H1 (cell line): Measurements from ENCODE around the gene RAB25. TPM values are rescaled to one million over a fixed set of nuclear protein-coding genes. Genes with fewer than 3 reads are reported as not detected.

Source experiments
- CTCF ChIA-PET: fragments of 300-600 bp; sonication (Branson Sonifier 250); formaldehyde crosslinking; loops from one replicate; lab custom pipeline; 2021; ENCODE audit not compliant: partially characterized antibody; lab: Charles Lee
- POLR2A ChIA-PET: fragments of 300-600 bp; sonication (Branson Sonifier 250); formaldehyde crosslinking; loops from one replicate; lab custom pipeline; 2021; ENCODE audit warnings: inconsistent platforms; ENCODE audit not compliant: partially characterized antibody; lab: Charles Lee
- DNase-seq, 2 experiments: peaks; one replicate each; pipeline versions ENCODE4 v3.0.0 to v3.0.0-alpha.2; 2010 to 2022; ENCODE audit warnings: low spot score in 2 of 2, low read depth in 1 of 2, mixed read lengths in 1 of 2
- FAIRE-seq: peaks from 2 replicates; lab custom pipeline; 2011; peaks lifted over from hg19 to GRCh38; lab: Jason Lieb, UNC
- H2AFZ ChIP-seq: 2 replicates; pipeline ENCODE4 v1.8.1; 2012; ENCODE audit warnings: low read length, inconsistent platforms
- H2AK5ac ChIP-seq: 2 replicates; pipeline ENCODE4 v1.6.1; 2013; ENCODE audit warnings: low read depth, low read length
- H2BK120ac ChIP-seq: replicated peaks from 2 replicates; pipeline ENCODE3; 2013; ENCODE audit warnings: low read depth, low read length, inconsistent platforms
- H2BK12ac ChIP-seq: 2 replicates; pipeline ENCODE4 v1.6.1; 2013; ENCODE audit warnings: low read depth, low read length
- H2BK15ac ChIP-seq: 2 replicates; pipeline ENCODE4 v1.6.1; 2013; ENCODE audit warnings: low read length
- H2BK20ac ChIP-seq: 2 replicates; pipeline ENCODE4 v1.6.1; 2013; ENCODE audit warnings: low read length
- H2BK5ac ChIP-seq: 2 replicates; pipeline ENCODE4 v1.6.1; 2013; ENCODE audit warnings: low read depth, low read length
- H3K14ac ChIP-seq: 2 replicates; pipeline ENCODE4 v1.6.1; 2013; ENCODE audit warnings: inconsistent platforms; ENCODE audit not compliant: insufficient read length
- H3K18ac ChIP-seq: 2 replicates; pipeline ENCODE4 v1.6.1; 2013; ENCODE audit warnings: low read length; ENCODE audit errors: extremely low read depth
- H3K23ac ChIP-seq: 2 replicates; pipeline ENCODE4 v1.6.1; 2013; ENCODE audit warnings: inconsistent platforms; ENCODE audit not compliant: insufficient read length
- H3K23me2 ChIP-seq: 2 replicates; pipeline ENCODE4 v1.6.1; 2013; ENCODE audit warnings: low read depth, low read length
- H3K27ac ChIP-seq: 2 replicates; pipeline ENCODE4 v1.6.1; 2011; ENCODE audit warnings: low read depth, low read length, inconsistent platforms
- H3K27me3 ChIP-seq, 4 experiments: replicated peaks in 1 of 4; 1 replicate in 1 of 4; 2 replicates in 3 of 4; pipeline versions ENCODE4 v1.6.1 to v1.8.1; 2011 to 2013; ENCODE audit warnings: low read length in 3 of 4, mild to moderate bottlenecking in 3 of 4, inconsistent platforms in 2 of 4, mixed read lengths in 2 of 4, moderate library complexity in 1 of 4; ENCODE audit not compliant: control insufficient read depth in 3 of 4, insufficient read depth in 3 of 4; ENCODE audit errors: extremely low read depth in 1 of 4
- H3K36me3 ChIP-seq, 4 experiments: 2 replicates each; pipeline versions ENCODE4 v1.6.1 to v1.8.1; 2011 to 2013; ENCODE audit warnings: mild to moderate bottlenecking in 4 of 4, low read length in 3 of 4, moderate library complexity in 2 of 4, control low read depth in 1 of 4, inconsistent platforms in 1 of 4; ENCODE audit not compliant: insufficient read depth in 4 of 4, control insufficient read depth in 2 of 4
- H3K4ac ChIP-seq: replicated peaks from 2 replicates; pipeline ENCODE3; 2013; ENCODE audit warnings: low read length, low read depth, mixed read lengths, inconsistent platforms; ENCODE audit not compliant: insufficient read length
- H3K4me1 ChIP-seq, 4 experiments: replicated peaks in 1 of 4; 1 replicate in 1 of 4; 2 replicates in 3 of 4; pipeline versions ENCODE4 v1.6.1 to v1.8.1; 2011 to 2013; ENCODE audit warnings: low read length in 3 of 4, inconsistent platforms in 2 of 4, mixed read lengths in 1 of 4; ENCODE audit not compliant: insufficient read depth in 4 of 4, control insufficient read depth in 3 of 4
- H3K4me2 ChIP-seq, 2 experiments: 2 replicates each; pipeline versions ENCODE4 v1.6.1 to v1.8.1; 2011 to 2013; ENCODE audit warnings: low read depth in 2 of 2, low read length in 2 of 2, control low read depth in 1 of 2, inconsistent platforms in 1 of 2, mild to moderate bottlenecking in 1 of 2; ENCODE audit not compliant: insufficient read depth in 1 of 2
- H3K4me3 ChIP-seq, 4 experiments: fragments of 200-600, 300-600 bp in 1 of 4; sonication (generic), shearing (Covaris generic), sonication (Bioruptor Twin) in 1 of 4; 2 replicates each; pipeline versions ENCODE4 v1.5.1 to v1.8.1; 2011 to 2016; ENCODE audit warnings: low read length in 4 of 4, low read depth in 3 of 4, control low read depth in 2 of 4, inconsistent platforms in 2 of 4, mild to moderate bottlenecking in 2 of 4, mixed read lengths in 1 of 4, moderate library complexity in 1 of 4; ENCODE audit not compliant: insufficient read depth in 2 of 4; ENCODE audit errors: extremely low read depth in 1 of 4
- H3K56ac ChIP-seq: replicated peaks from 2 replicates; pipeline ENCODE3; 2013; ENCODE audit warnings: low read depth, mild to moderate bottlenecking, mixed read lengths, low read length, inconsistent platforms; ENCODE audit not compliant: insufficient read length
- H3K79me1 ChIP-seq: 2 replicates; pipeline ENCODE4 v1.6.1; 2013; ENCODE audit warnings: low read depth, low read length, control low read depth
- H3K79me2 ChIP-seq, 2 experiments: 2 replicates each; pipeline versions ENCODE4 v1.6.1 to v1.8.1; 2012 to 2013; ENCODE audit warnings: low read length in 2 of 2, mild to moderate bottlenecking in 2 of 2, inconsistent platforms in 1 of 2; ENCODE audit not compliant: insufficient read depth in 2 of 2, control insufficient read depth in 1 of 2
- H3K9ac ChIP-seq, 4 experiments: replicated peaks in 1 of 4; 1 replicate in 1 of 4; 2 replicates in 3 of 4; pipeline versions ENCODE4 v1.6.1 to v1.8.1; 2011 to 2013; ENCODE audit warnings: low read depth in 3 of 4, low read length in 3 of 4, control low read depth in 2 of 4, mild to moderate bottlenecking in 2 of 4, moderate library complexity in 2 of 4, inconsistent platforms in 1 of 4; ENCODE audit errors: extremely low read depth in 1 of 4
- H3K9me3 ChIP-seq, 2 experiments: 2 replicates each; pipeline versions ENCODE4 v1.6.1 to v1.8.1; 2012 to 2013; ENCODE audit warnings: mild to moderate bottlenecking in 2 of 2, moderate library complexity in 2 of 2, control low read depth in 1 of 2, inconsistent platforms in 1 of 2, low read depth in 1 of 2, low read length in 1 of 2, mixed read lengths in 1 of 2; ENCODE audit not compliant: insufficient read depth in 2 of 2
- H4K20me1 ChIP-seq, 2 experiments: replicated peaks in 1 of 2; 2 replicates each; pipeline versions ENCODE3 to v1.8.1; 2011 to 2013; ENCODE audit warnings: inconsistent platforms in 2 of 2, low read length in 2 of 2, mild to moderate bottlenecking in 1 of 2; ENCODE audit not compliant: insufficient read depth in 2 of 2, control insufficient read depth in 1 of 2
- H4K5ac ChIP-seq: 2 replicates; pipeline ENCODE4 v1.6.1; 2013; ENCODE audit warnings: low read length, low read depth, mixed read lengths, inconsistent platforms; ENCODE audit not compliant: insufficient read length
- H4K8ac ChIP-seq: 2 replicates; pipeline ENCODE4 v1.8.0; 2013; ENCODE audit warnings: mild to moderate bottlenecking, moderate library complexity, low read length, inconsistent platforms; ENCODE audit not compliant: insufficient read depth; ENCODE audit errors: extremely low read depth
- H4K91ac ChIP-seq: replicated peaks from 2 replicates; pipeline ENCODE3; 2013; ENCODE audit warnings: low read length, mixed read lengths, inconsistent platforms; ENCODE audit not compliant: insufficient read length
- BRCA1 ChIP-seq: IDR thresholded peaks from 2 replicates; pipeline ENCODE4 v1.6.1; 2012; ENCODE audit warnings: low read depth, low read length, improper control_type of control experiment
- CBX8 ChIP-seq: fragments of 300-800, 300-1000 bp; sonication (generic); IDR thresholded peaks from 2 replicates; pipeline ENCODE4 v1.7.1; 2016; ENCODE audit warnings: low read depth, low read length, borderline replicate concordance
- EP300 ChIP-seq, 2 experiments: IDR thresholded peaks; 1 replicate in 1 of 2; 2 replicates in 1 of 2; pipeline ENCODE4 v1.6.1; 2011 to 2012; ENCODE audit warnings: low read depth in 2 of 2, low read length in 2 of 2, mild to moderate bottlenecking in 2 of 2, borderline replicate concordance in 1 of 2, inconsistent platforms in 1 of 2, moderate library complexity in 1 of 2
- EZH2 ChIP-seq: fragments of 200-600 bp; sonication (generic); IDR thresholded peaks from 2 replicates; pipeline ENCODE4 v1.7.1; 2012; ENCODE audit warnings: low read depth, mild to moderate bottlenecking, moderate library complexity, low read length, inconsistent platforms; ENCODE audit not compliant: severe bottlenecking
- GABPA ChIP-seq: IDR thresholded peaks from 2 replicates; pipeline ENCODE4 v1.6.1; 2011; ENCODE audit warnings: mild to moderate bottlenecking, low read length, moderate library complexity, borderline replicate concordance; ENCODE audit not compliant: insufficient read depth
- HDAC2 ChIP-seq, 2 experiments: fragments of 300-600 bp in 1 of 2; sonication (generic) in 1 of 2; IDR thresholded peaks; 2 replicates each; pipeline ENCODE4 v1.6.1; 2011 to 2012; ENCODE audit warnings: low read depth in 2 of 2, low read length in 2 of 2, mild to moderate bottlenecking in 2 of 2, moderate library complexity in 2 of 2, borderline replicate concordance in 1 of 2, inconsistent platforms in 1 of 2
- POLR2A ChIP-seq, 2 experiments: IDR thresholded peaks; 1 replicate in 1 of 2; 2 replicates in 1 of 2; pipeline ENCODE4 v1.6.1; 2011; ENCODE audit warnings: low read depth in 2 of 2, low read length in 2 of 2, mild to moderate bottlenecking in 2 of 2; ENCODE audit errors: control extremely low read depth in 1 of 2
- POLR2AphosphoS5 ChIP-seq: IDR thresholded peaks from 2 replicates; pipeline ENCODE4 v1.6.1; 2011; ENCODE audit warnings: low read depth, low read length
- POU5F1 ChIP-seq: IDR thresholded peaks from 2 replicates; pipeline ENCODE4 v1.6.1; 2011; ENCODE audit warnings: low read depth, mild to moderate bottlenecking, low read length, moderate library complexity
- RAD21 ChIP-seq, 2 experiments: IDR thresholded peaks in 1 of 2; conservative IDR thresholded peaks in 1 of 2; 2 replicates each; pipeline ENCODE4 v1.6.1; 2011; ENCODE audit warnings: low read depth in 2 of 2, low read length in 2 of 2, improper control_type of control experiment in 1 of 2, inconsistent platforms in 1 of 2, mild to moderate bottlenecking in 1 of 2, moderate library complexity in 1 of 2
- SP4 ChIP-seq: IDR thresholded peaks from 2 replicates; pipeline ENCODE4 v1.6.1; 2012; ENCODE audit warnings: low read length, inconsistent platforms
- SRF ChIP-seq: IDR thresholded peaks from 2 replicates; pipeline ENCODE4 v1.6.1; 2011; ENCODE audit warnings: mild to moderate bottlenecking, low read depth, low read length, moderate library complexity
- TEAD4 ChIP-seq: IDR thresholded peaks from 2 replicates; pipeline ENCODE4 v1.6.1; 2012; ENCODE audit warnings: low read depth, low read length, inconsistent platforms, mixed read lengths
- YY1 ChIP-seq: IDR thresholded peaks from 2 replicates; pipeline ENCODE4 v1.6.1; 2011; ENCODE audit warnings: low read depth, mild to moderate bottlenecking, low read length
- WGBS, 2 experiments: shearing (Covaris generic) in 1 of 2; methylation state at CpG; one replicate each; pipeline versions ENCODE4 v1.1.6 to v1.1.7; 2013 to 2015; ENCODE audit warnings: low lambda C conversion rate in 2 of 2, mixed read lengths in 2 of 2, inconsistent platforms in 1 of 2, low coverage in 1 of 2, missing lambda C conversion rate in 1 of 2; ENCODE audit not compliant: insufficient replicate concordance in 2 of 2, insufficient coverage in 1 of 2, insufficient read length in 1 of 2; ENCODE audit errors: extremely low coverage in 1 of 2, missing lambda C conversion rate in 1 of 2; 5-methylcytosine and 5-hydroxymethylcytosine counted together
- polyA plus RNA-seq, 7 experiments: library from polyadenylated mRNA; depleted of rRNA in 3 of 7; stranded (reverse) in 5 of 7; unstranded in 2 of 7; fragments of >200 nt in 5 of 7; fragments of 200-250 nt in 2 of 7; gene quantifications; 1 replicate in 5 of 7; 2 replicates in 1 of 7; 4 replicates in 1 of 7; pipeline versions ENCODE4 v1.2.1 to v1.2.3, GENCODE V29; 2011 to 2013; ENCODE audit warnings: missing spikeins in 2 of 7, mixed read lengths in 2 of 7
- total RNA-seq: library from RNA; stranded (reverse); fragmentation: NEBNext Ultra II Directional; extraction: Animal tissue kit (Norgen Biotek cat#: 25700); gene quantifications from 2 replicates; pipeline ENCODE4 v1.2.1, GENCODE V29; 2021

RAB25 gene
- total and polyA plus RNA-seq, 2 of the 8 experiments (the other 6 are each of a cell fraction or from before 2014, with no cell fraction given), result 34.8 to 98.2 TPM

GRCh38 chr1:156063997-156064285, 3.0 kb downstream of the RAB25 start:
- Histone ChIP-seq H2BK12ac (no peak overlapping the region), H3K4ac (no peak overlapping the region), H4K8ac (no peak overlapping the region), H3K36me3 (0 out of 8 replicates have a peak, but pooled peaks cover 0 to 2% (median 0%) of the 10 kb centered on the region in 4 experiments), H4K91ac (no peak overlapping the region), H3K9me3 (no peaks in the 10 kb centered on the region), H2AK5ac (no peak overlapping the region), H3K4me1 (peaks cover 0 to 20% (median 11%) of the 10 kb centered on the region in 4 experiments; a peak in 6 of 7 replicates), H2BK120ac (no peak overlapping the region), H4K5ac (no peak overlapping the region), H3K14ac (no peak overlapping the region), H3K79me1 (no peaks in the 10 kb centered on the region), H3K23ac (no peak overlapping the region), H2BK5ac (no peak overlapping the region), H3K27ac (no peak overlapping the region), H2AFZ (no peak overlapping the region), H2BK15ac (no peak overlapping the region), H3K79me2 (peaks cover 0 to 4% of the 10 kb centered on the region in 2 experiments; a peak in 1 of 4 replicates), H3K9ac (no peak overlapping the region), H4K20me1 (peaks cover 3 to 12% of the 10 kb centered on the region in 2 experiments), H3K4me3 (no peak overlapping the region), H3K23me2 (peaks cover 6% of the 10 kb centered on the region), H3K27me3 (no peaks in the 10 kb centered on the region), H3K18ac (no peak overlapping the region), H3K56ac (no peak overlapping the region), H3K4me2 (no peak overlapping the region), H2BK20ac (no peak overlapping the region)
- POLR2A ChIA-PET, result interaction anchor here (0.8 to 7.3 kb wide), 8 partner anchors 8 to 86 kb away, joined by 3 to 37 read pairs (median 5); partner anchors contain the start of genes ARHGEF2, LAMTOR2, MEX3A and UBQLN4
- DNase-seq, result no peak
- FAIRE-seq, result no peak
- CTCF ChIA-PET, result interaction anchor here (0.7 to 10.0 kb wide), 14 partner anchors 9 to 126 kb away, joined by 3 to 139 read pairs (median 6); partner anchors contain the start of genes LAMTOR2 and UBQLN4
- 80% methylated on average over 2 of the region's 2 CpGs; no CpG with 5 or more reads in 1 of the 2 experiments for WGBS, 2 experiments
- TF ChIP-seq SP4 (no peak), POLR2A (IDR thresholded peaks at IDR 0.05; ENCODE audit: control extremely low read depth in 1 of 2, low read depth in 2 of 2, low read length in 2 of 2) (no peak), SRF (no peak), POLR2AphosphoS5 (no peak), YY1 (no peak), TEAD4 (no peak), EZH2 (no peak), HDAC2 (IDR thresholded peaks at IDR 0.05; ENCODE audit: borderline replicate concordance in 1 of 2, low read depth in 2 of 2, low read length in 2 of 2) (no peak), BRCA1 (no peak), CBX8 (no peak), EP300 (IDR thresholded peaks at IDR 0.05; ENCODE audit: borderline replicate concordance in 1 of 2, low read depth in 2 of 2, low read length in 2 of 2) (no peak), GABPA (no peak), POU5F1 (no peak), RAD21 (IDR thresholded peaks at IDR 0.05 in 1 of 2, conservative IDR thresholded peaks at IDR 0.05 in 1 of 2; ENCODE audit: low read depth in 2 of 2, low read length in 2 of 2) (no peak)
